ENCODE measurements around the gene LASP1.

- no peak for TF ChIP-seq CTCF (IDR thresholded peaks at IDR 0.05; ENCODE audit: poor library complexity, severe bottlenecking)
- no peak for TF ChIP-seq EZH2 (IDR thresholded peaks at IDR 0.05; ENCODE audit: borderline replicate concordance, insufficient read depth, low read length, poor library complexity, severe bottlenecking)
- TF ChIP-seq RAD21 (conservative IDR thresholded peaks at IDR 0.05) = no peak
- TF ChIP-seq POLR2AphosphoS5 (IDR thresholded peaks at IDR 0.05) = no peak
- TF ChIP-seq EP300 (conservative IDR thresholded peaks at IDR 0.05; ENCODE audit: poor library complexity, severe bottlenecking) = no peak
- no peak for TF ChIP-seq REST (IDR thresholded peaks at IDR 0.05; ENCODE audit: borderline replicate concordance)
- no peak for TF ChIP-seq TAF1 (IDR thresholded peaks at IDR 0.05; ENCODE audit: low read depth)
- no peak for TF ChIP-seq SMC3 (conservative IDR thresholded peaks at IDR 0.05; ENCODE audit: poor library complexity)
- no peak for TF ChIP-seq MXI1 (conservative IDR thresholded peaks at IDR 0.05; ENCODE audit: poor library complexity, severe bottlenecking)
Measured at GRCh38 chr17:38911081-38911730, 41.3 kb downstream of the LASP1 start.

All from neural cell (in vitro differentiated cells).